ENCODE measurements around the gene ANKDD1A.

The ANKDD1A gene

GRCh38 chr15:64997066-64997465 is 85.4 kb downstream of the ANKDD1A start:
- in situ Hi-C loops (cut with MboI; ENCODE audit: low pct_unique_long_range_greater_than_20kb, low sequenced_read_pairs): no loop called here
- no peak for DNase-seq

GRCh38 chr15:64997745-64998375 is 86.2 kb downstream of the ANKDD1A start:
- in situ Hi-C loops (cut with MboI; ENCODE audit: low pct_unique_long_range_greater_than_20kb, low sequenced_read_pairs): no loop called here
- DNase-seq: no peak

- no peak for DNase-seq
- in situ Hi-C loops (cut with MboI; ENCODE audit: low pct_unique_long_range_greater_than_20kb, low sequenced_read_pairs): no loop called here
These were observed 93.3 kb downstream of the ANKDD1A start for GRCh38 chr15:65004993-65005392.

- peak; percentile 24 for DNase-seq
- in situ Hi-C loops (cut with MboI; ENCODE audit: low pct_unique_long_range_greater_than_20kb, low sequenced_read_pairs): no loop called here
These were observed 95.2 kb downstream of the ANKDD1A start for GRCh38 chr15:65006876-65007275.

Data from KBM-7 (cell line).